Caco-2 (cell line): ENCODE measurements around the gene PIWIL1. TPM values are rescaled to one million over a fixed set of nuclear protein-coding genes. Genes with fewer than 3 reads are reported as not detected.
A peak's percentile ranks its signal among the peaks of the same experiment; 100 is the strongest.

ENCODE experiments used
- BruUV-seq: library from RNA; stranded (reverse); fragments of 400-500 nt; replicated peaks from 2 replicates; lab custom pipeline; 2021; lab: Mats Ljungman, UMichigan
- CTCF ChIA-PET: fragments of 300-600 bp; sonication (Branson Sonifier 250); formaldehyde crosslinking; loops from one replicate; lab custom pipeline; 2022; ENCODE audit warnings: antibody characterized with exemption; lab: Charles Lee
- POLR2A ChIA-PET: fragments of 300-600 bp; sonication (Branson Sonifier 250); formaldehyde crosslinking; loops from one replicate; lab custom pipeline; 2022; ENCODE audit warnings: antibody characterized with exemption; lab: Charles Lee
- DNase-seq, 2 experiments: peaks; one replicate each; pipeline versions ENCODE4 v3.0.0 to v3.0.0-alpha.2; 2020 to 2022
- H3K27me3 ChIP-seq: replicated peaks from 2 replicates; pipeline ENCODE4 v1.6.0; 2011; ENCODE audit warnings: low read length; ENCODE audit not compliant: control insufficient read depth, insufficient read depth
- H3K36me3 ChIP-seq: 2 replicates; pipeline ENCODE4 v1.5.1; 2011; ENCODE audit warnings: low read length; ENCODE audit not compliant: control insufficient read depth, insufficient read depth
- H3K4me1 ChIP-seq: fragments of 250-450 bp; sonication (Bioruptor Pico); 2 replicates; pipeline ENCODE4 v1.5.1; 2020; ENCODE audit warnings: mild to moderate bottlenecking
- H3K4me3 ChIP-seq: 2 replicates; pipeline ENCODE4 v1.5.1; 2011; ENCODE audit warnings: low read depth, mild to moderate bottlenecking, control low read depth, low read length
- H3K9me3 ChIP-seq: fragments of 250-450 bp; sonication (Bioruptor Pico); 2 replicates; pipeline ENCODE4 v1.5.1; 2020; ENCODE audit warnings: mild to moderate bottlenecking, moderate library complexity
- H3K27ac Mint-ChIP-seq: one replicate; pipeline ENCODE4 v1.8.0; 2022; ENCODE audit warnings: mixed read lengths; ENCODE audit not compliant: unreplicated experiment
- H3K27me3 Mint-ChIP-seq: one replicate; pipeline ENCODE4 v1.8.0; 2022; ENCODE audit warnings: mixed read lengths; ENCODE audit not compliant: insufficient read depth, unreplicated experiment
- H3K36me3 Mint-ChIP-seq: one replicate; pipeline ENCODE4 v1.8.0; 2022; ENCODE audit warnings: mild to moderate bottlenecking, mixed read lengths; ENCODE audit not compliant: insufficient read depth, unreplicated experiment
- H3K4me1 Mint-ChIP-seq: one replicate; pipeline ENCODE4 v1.8.0; 2022; ENCODE audit warnings: low read depth, mixed read lengths; ENCODE audit not compliant: unreplicated experiment
- H3K4me3 Mint-ChIP-seq: one replicate; pipeline ENCODE4 v1.8.0; 2022; ENCODE audit warnings: mild to moderate bottlenecking, moderate library complexity, mixed read lengths; ENCODE audit not compliant: unreplicated experiment
- H3K9me3 Mint-ChIP-seq: one replicate; pipeline ENCODE4 v1.8.0; 2022; ENCODE audit warnings: mixed read lengths; ENCODE audit not compliant: unreplicated experiment
- CTCF ChIP-seq, 2 experiments: fragments of 200-600 bp in 1 of 2; IDR thresholded peaks; 1 replicate in 1 of 2; 2 replicates in 1 of 2; pipeline versions ENCODE4 v1.5.1 to v1.8.0; 2011 to 2022; ENCODE audit warnings: antibody characterized with exemption in 1 of 2, control low read depth in 1 of 2, inconsistent platforms in 1 of 2, low read depth in 1 of 2, low read length in 1 of 2, mild to moderate bottlenecking in 1 of 2, moderate library complexity in 1 of 2; ENCODE audit not compliant: insufficient read depth in 1 of 2, severe bottlenecking in 1 of 2, unreplicated experiment in 1 of 2
- intact Hi-C: fragments of 100-400 bp; cut with micrococcal nuclease; formaldehyde crosslinking; loops from one replicate; pipeline ENCODE4 v1.10.0; 2022; ENCODE audit not compliant: unreplicated experiment
- total RNA-seq: library from RNA; stranded (reverse); gene quantifications from 2 replicates; pipeline ENCODE4 v1.2.3, GENCODE V29; 2022

Gene PIWIL1
- total RNA-seq, 1 experiment from 2014 or later = 5.1 TPM

GRCh38 chr12:130345292-130345691 is 7.6 kb downstream of the PIWIL1 start:
- peaks cover under 1% of the 10 kb centered on the region for H3K4me1 Mint-ChIP-seq
- CTCF ChIA-PET = no interaction called here
- Histone ChIP-seq H3K36me3 (no peaks in the 10 kb centered on the region), H3K4me3 (no peak overlapping the region), H3K27me3 (no peaks in the 10 kb centered on the region), H3K9me3 (no peaks in the 10 kb centered on the region), H3K4me1 (peaks cover 14% of the 10 kb centered on the region)
- H3K9me3 Mint-ChIP-seq = peaks cover 12% of the 10 kb centered on the region
- peaks cover 4% of the 10 kb centered on the region for H3K36me3 Mint-ChIP-seq
- no TSS peak for BruUV-seq
- DNase-seq = no peak
- no peak for TF ChIP-seq CTCF (IDR thresholded peaks at IDR 0.05; ENCODE audit: insufficient read depth in 1 of 2, low read depth in 1 of 2, low read length in 1 of 2, severe bottlenecking in 1 of 2, unreplicated experiment in 1 of 2)
- H3K4me3 Mint-ChIP-seq = no peak overlapping the region
- no peaks in the 10 kb centered on the region for H3K27me3 Mint-ChIP-seq
- POLR2A ChIA-PET = no interaction called here
- H3K27ac Mint-ChIP-seq = no peak overlapping the region
- intact Hi-C loops = no loop called here

GRCh38 chr12:130347588-130347987 is 9.9 kb downstream of the PIWIL1 start:
- Mint-ChIP-seq H3K4me1 (peaks cover 13% of the 10 kb centered on the region), H3K27me3 (no peaks in the 10 kb centered on the region), H3K9me3 (no peaks in the 10 kb centered on the region), H3K36me3 (peaks cover 4% of the 10 kb centered on the region), H3K27ac (no peak overlapping the region), H3K4me3 (no peak overlapping the region)
- POLR2A ChIA-PET = no interaction called here
- CTCF ChIA-PET = no interaction called here
- BruUV-seq = no TSS peak
- Histone ChIP-seq H3K9me3 (no peaks in the 10 kb centered on the region), H3K36me3 (no peaks in the 10 kb centered on the region), H3K4me3 (no peak overlapping the region), H3K27me3 (no peaks in the 10 kb centered on the region), H3K4me1 (peaks cover 26% of the 10 kb centered on the region)
- intact Hi-C loops = no loop called here
- no peak for TF ChIP-seq CTCF (IDR thresholded peaks at IDR 0.05; ENCODE audit: insufficient read depth in 1 of 2, low read depth in 1 of 2, low read length in 1 of 2, severe bottlenecking in 1 of 2, unreplicated experiment in 1 of 2)
- no peak for DNase-seq

- peak overlapping the region; percentile 17 for H3K27ac Mint-ChIP-seq
- Histone ChIP-seq H3K4me1 (peaks cover 12% of the 10 kb centered on the region; the same call in 1 of the 2 replicates), H3K36me3 (no peaks in the 10 kb centered on the region), H3K9me3 (no peaks in the 10 kb centered on the region), H3K27me3 (no peaks in the 10 kb centered on the region), H3K4me3 (no peak overlapping the region)
- no peak for TF ChIP-seq CTCF (IDR thresholded peaks at IDR 0.05; ENCODE audit: insufficient read depth in 1 of 2, low read depth in 1 of 2, low read length in 1 of 2, severe bottlenecking in 1 of 2, unreplicated experiment in 1 of 2)
- ChIA-PET POLR2A (no interaction called here), CTCF (no interaction called here)
- intact Hi-C loops = no loop called here
- H3K4me3 Mint-ChIP-seq = no peak overlapping the region
- peaks cover 12% of the 10 kb centered on the region for H3K36me3 Mint-ChIP-seq
- no peak for DNase-seq
- H3K4me1 Mint-ChIP-seq = peaks cover 13% of the 10 kb centered on the region
- no peaks in the 10 kb centered on the region for H3K9me3 Mint-ChIP-seq
- no TSS peak for BruUV-seq
- H3K27me3 Mint-ChIP-seq = no peaks in the 10 kb centered on the region
Measured at GRCh38 chr12:130350715-130351114, 13.0 kb downstream of the PIWIL1 start.
